ENCODE measurements around the gene FAF2. TPM values are rescaled to one million over a fixed set of nuclear protein-coding genes. Genes with fewer than 3 reads are reported as not detected.

Gene FAF2
- total RNA-seq, 1 experiment from 2014 or later, result 53.2 TPM

- ChIA-PET CTCF (no interaction called here), POLR2A (ENCODE audit: low non-redundant PET) (no interaction called here)
- TF ChIP-seq CTCF (conservative IDR thresholded peaks at IDR 0.05; ENCODE audit: low read depth, low read length), result no peak
- no peak for TF ChIP-seq EZH2 (IDR thresholded peaks at IDR 0.05; ENCODE audit: borderline replicate concordance, low read depth, low read length, poor library complexity, severe bottlenecking)
- H3K4me1 ChIP-seq (ENCODE audit: insufficient read depth, low read length, poor library complexity, severe bottlenecking), result no peaks in the 10 kb centered on the region
- H3K4me3 ChIP-seq (ENCODE audit: low read depth, low read length, poor library complexity, severe bottlenecking), result no peak overlapping the region
- BruUV-seq (replicated peaks), result no TSS peak
- no peak for DNase-seq (ENCODE audit: low spot score)
- H3K27me3 ChIP-seq (replicated peaks; ENCODE audit: insufficient read depth, low read depth, low read length, poor library complexity), result no peaks in the 10 kb centered on the region
- intact Hi-C loops (cut with micrococcal nuclease; ENCODE audit: unreplicated experiment), result no loop called here
- no peaks in the 10 kb centered on the region for H3K9me3 ChIP-seq (ENCODE audit: low read depth, low read length, poor library complexity, severe bottlenecking)
- peaks cover 18% of the 10 kb centered on the region for H3K36me3 ChIP-seq (ENCODE audit: insufficient read depth, low read length, poor library complexity, severe bottlenecking)
- no peak overlapping the region for H3K27ac ChIP-seq (ENCODE audit: low read depth, low read length, poor library complexity, severe bottlenecking)
These were observed 76.0 kb downstream of the FAF2 start for GRCh38 chr5:176524138-176524537.

- Histone ChIP-seq H3K9me3 (ENCODE audit: low read depth, low read length, poor library complexity, severe bottlenecking) (no peaks in the 10 kb centered on the region), H3K36me3 (ENCODE audit: insufficient read depth, low read length, poor library complexity, severe bottlenecking) (peaks cover 25% of the 10 kb centered on the region), H3K27ac (ENCODE audit: low read depth, low read length, poor library complexity, severe bottlenecking) (no peak overlapping the region), H3K4me1 (ENCODE audit: insufficient read depth, low read length, poor library complexity, severe bottlenecking) (no peaks in the 10 kb centered on the region), H3K27me3 (replicated peaks; ENCODE audit: insufficient read depth, low read depth, low read length, poor library complexity) (no peaks in the 10 kb centered on the region), H3K4me3 (ENCODE audit: low read depth, low read length, poor library complexity, severe bottlenecking) (no peak overlapping the region)
- intact Hi-C loops (cut with micrococcal nuclease; ENCODE audit: unreplicated experiment), result no loop called here
- DNase-seq (ENCODE audit: low spot score), result no peak
- ChIA-PET CTCF (no interaction called here), POLR2A (ENCODE audit: low non-redundant PET) (interaction anchor here (0.7 kb wide), 1 partner anchor 12 kb away, joined by 4 read pairs; the partner anchor contains the start of gene RNF44)
- TF ChIP-seq CTCF (conservative IDR thresholded peaks at IDR 0.05; ENCODE audit: low read depth, low read length) (no peak), EZH2 (IDR thresholded peaks at IDR 0.05; ENCODE audit: borderline replicate concordance, low read depth, low read length, poor library complexity, severe bottlenecking) (no peak)
- BruUV-seq (replicated peaks), result no TSS peak
These were observed 76.8 kb downstream of the FAF2 start for GRCh38 chr5:176524987-176525386.

- no peak for TF ChIP-seq CTCF (conservative IDR thresholded peaks at IDR 0.05; ENCODE audit: low read depth, low read length)
- TF ChIP-seq EZH2 (IDR thresholded peaks at IDR 0.05; ENCODE audit: borderline replicate concordance, low read depth, low read length, poor library complexity, severe bottlenecking), result no peak
- no peak overlapping the region for H3K27ac ChIP-seq (ENCODE audit: low read depth, low read length, poor library complexity, severe bottlenecking)
- peaks cover 29% of the 10 kb centered on the region for H3K36me3 ChIP-seq (ENCODE audit: insufficient read depth, low read length, poor library complexity, severe bottlenecking)
- ChIA-PET CTCF (no interaction called here), POLR2A (ENCODE audit: low non-redundant PET) (interaction anchor here (0.7 kb wide), 1 partner anchor 11 kb away, joined by 4 read pairs; the partner anchor contains the start of gene RNF44)
- no TSS peak for BruUV-seq (replicated peaks)
- DNase-seq (ENCODE audit: low spot score), result no peak
- no peaks in the 10 kb centered on the region for H3K27me3 ChIP-seq (replicated peaks; ENCODE audit: insufficient read depth, low read depth, low read length, poor library complexity)
- no peak overlapping the region for H3K4me3 ChIP-seq (ENCODE audit: low read depth, low read length, poor library complexity, severe bottlenecking)
- H3K9me3 ChIP-seq (ENCODE audit: low read depth, low read length, poor library complexity, severe bottlenecking), result no peaks in the 10 kb centered on the region
- no peaks in the 10 kb centered on the region for H3K4me1 ChIP-seq (ENCODE audit: insufficient read depth, low read length, poor library complexity, severe bottlenecking)
- intact Hi-C loops (cut with micrococcal nuclease; ENCODE audit: unreplicated experiment), result no loop called here
These were observed 77.5 kb downstream of the FAF2 start for GRCh38 chr5:176525677-176526076.

Data from A673 (cell line).